ENCODE data around the gene ADCK2.
"Not testable (repeated sequence)": the region's sequence is repeated elsewhere in the genome, so short reads cannot be mapped to it uniquely, and the experiment has no call there.

The ADCK2 gene

DNA sequence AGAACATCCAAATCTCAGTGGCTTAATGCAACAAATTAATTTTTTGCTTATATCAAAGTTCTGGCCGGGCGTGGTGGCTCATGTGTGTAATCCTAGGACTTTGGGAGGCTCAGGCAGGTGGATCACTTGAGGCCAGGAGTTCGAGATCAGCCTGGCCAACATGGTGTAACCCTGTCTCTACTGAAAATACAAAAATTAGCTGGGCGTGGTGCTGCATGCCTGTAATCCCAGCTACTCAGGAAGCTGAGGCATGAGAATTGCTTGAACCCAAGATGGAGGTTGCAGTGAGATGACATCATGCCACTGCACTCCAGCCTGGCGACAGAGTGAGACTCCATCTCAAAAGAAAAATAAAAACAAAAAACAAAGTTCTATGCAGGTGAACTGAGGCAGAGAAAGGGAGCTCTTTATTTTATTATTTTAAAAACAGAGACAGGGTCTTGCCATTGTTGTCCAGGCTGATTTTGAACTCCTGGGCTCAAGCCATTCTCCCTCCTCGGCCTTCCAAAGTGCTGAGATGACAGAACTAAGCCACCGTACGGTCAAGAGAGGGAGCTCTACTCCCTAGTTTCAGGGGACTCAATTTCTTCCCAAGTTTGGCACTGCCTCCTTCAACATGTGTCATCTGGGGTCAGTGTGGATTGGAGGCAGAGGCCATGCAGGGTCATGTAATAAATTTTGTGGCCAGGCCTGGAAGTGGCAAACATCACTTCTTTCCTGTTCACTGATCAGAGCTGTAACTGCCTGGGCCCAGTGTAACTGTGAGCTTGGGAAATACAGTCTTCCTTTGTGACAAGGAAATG, 2.4 kb downstream of the ADCK2 start:
- TF ChIP-seq CTCF (IDR thresholded peaks at IDR 0.05; ENCODE audit: borderline replicate concordance, insufficient read depth, low read depth, low read length): peak; percentile 29; the same call in 1 of the 2 replicates
- H3K4me3 ChIP-seq (ENCODE audit: low read depth, low read length): no peak overlapping the region

DNA sequence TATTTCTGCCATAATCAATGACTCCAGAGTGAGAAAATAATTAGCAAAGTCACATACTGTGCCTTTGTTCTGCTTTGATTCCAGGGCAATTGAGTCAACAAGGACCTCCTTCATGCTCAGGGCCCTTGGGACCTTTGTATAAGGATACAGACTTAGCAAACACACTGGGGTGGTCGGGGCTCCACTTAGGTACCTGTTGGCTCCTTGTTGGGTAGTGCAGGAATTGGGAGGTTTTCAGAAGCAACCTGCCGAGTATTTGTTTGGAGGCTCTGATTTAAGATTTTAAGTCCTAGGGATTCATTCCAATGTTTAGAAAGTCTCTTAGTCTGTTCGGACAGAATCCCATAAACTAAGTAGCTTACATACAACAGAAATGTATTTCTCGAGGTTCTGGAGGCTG, 3.0 kb downstream of the ADCK2 start:
- no peak for TF ChIP-seq CTCF (IDR thresholded peaks at IDR 0.05; ENCODE audit: borderline replicate concordance, insufficient read depth, low read depth, low read length)
- no peak overlapping the region for H3K4me3 ChIP-seq (ENCODE audit: low read depth, low read length)

GRCh38 chr7:140676306-140676705, 3.6 kb downstream of the ADCK2 start:
- TF ChIP-seq CTCF (IDR thresholded peaks at IDR 0.05; ENCODE audit: borderline replicate concordance, insufficient read depth, low read depth, low read length): no peak
- no peak overlapping the region for H3K4me3 ChIP-seq (ENCODE audit: low read depth, low read length)

DNA sequence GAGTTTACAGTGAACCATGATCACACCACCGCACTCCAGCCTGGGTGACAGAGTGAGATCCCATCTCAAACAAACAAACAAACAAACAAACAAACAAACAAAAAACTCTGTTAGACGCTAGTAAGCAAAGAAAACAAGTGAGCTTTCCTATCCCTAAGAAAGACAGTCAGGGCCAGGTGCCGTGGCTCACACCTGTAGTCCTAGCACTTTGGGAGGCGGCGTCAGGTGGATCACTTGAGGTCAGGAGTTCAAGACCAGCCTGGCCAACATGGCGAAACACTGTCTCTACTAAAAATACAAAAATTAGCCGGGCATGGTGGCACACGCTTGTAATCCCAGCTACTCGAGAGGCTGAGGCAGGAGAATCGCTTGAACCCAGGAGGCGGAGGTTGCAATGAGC, 4.2 kb downstream of the ADCK2 start:
- H3K4me3 ChIP-seq (ENCODE audit: low read depth, low read length): not testable (repeated sequence)

- no peak for TF ChIP-seq CTCF (IDR thresholded peaks at IDR 0.05; ENCODE audit: borderline replicate concordance, insufficient read depth, low read depth, low read length)
- H3K4me3 ChIP-seq (ENCODE audit: low read depth, low read length): no peak overlapping the region
Measured at GRCh38 chr7:140677496-140677895, 4.8 kb downstream of the ADCK2 start.

- H3K4me3 ChIP-seq (ENCODE audit: low read depth, low read length): no peak overlapping the region
- TF ChIP-seq CTCF (IDR thresholded peaks at IDR 0.05; ENCODE audit: borderline replicate concordance, insufficient read depth, low read depth, low read length): no peak
Measured at GRCh38 chr7:140678081-140678815, 5.5 kb downstream of the ADCK2 start.

GRCh38 chr7:140678816-140679130, 6.0 kb downstream of the ADCK2 start:
- TF ChIP-seq CTCF (IDR thresholded peaks at IDR 0.05; ENCODE audit: borderline replicate concordance, insufficient read depth, low read depth, low read length): no peak
- H3K4me3 ChIP-seq (ENCODE audit: low read depth, low read length): no peak overlapping the region
